ENCODE data around the gene MED25. TPM values are rescaled to one million over a fixed set of nuclear protein-coding genes. Genes with fewer than 3 reads are reported as not detected.

The MED25 gene
- total RNA-seq, 1 donor from 2014 or later: 34.5 TPM

GRCh38 chr19:49837009-49837310 lies 18.9 kb downstream of the MED25 start:
- no peak overlapping the region for H3K4me3 ChIP-seq (ENCODE audit: low read depth, low read length)
- TF ChIP-seq CTCF (IDR thresholded peaks at IDR 0.05; ENCODE audit: insufficient read depth, low read length, poor library complexity, severe bottlenecking): no peak
- no peak for DNase-seq (ENCODE audit: low read depth)
- H3K27me3 ChIP-seq (ENCODE audit: control insufficient read depth, insufficient read depth, low read length): no peaks in the 10 kb centered on the region
- H3K36me3 ChIP-seq (ENCODE audit: control insufficient read depth, insufficient read depth, low read length): peaks cover 1% of the 10 kb centered on the region

- H3K27me3 ChIP-seq (ENCODE audit: control insufficient read depth, insufficient read depth, low read length): no peaks in the 10 kb centered on the region
- peaks cover 1% of the 10 kb centered on the region for H3K36me3 ChIP-seq (ENCODE audit: control insufficient read depth, insufficient read depth, low read length)
- no peak for TF ChIP-seq CTCF (IDR thresholded peaks at IDR 0.05; ENCODE audit: insufficient read depth, low read length, poor library complexity, severe bottlenecking)
- H3K4me3 ChIP-seq (ENCODE audit: low read depth, low read length): no peak overlapping the region
- no peak for DNase-seq (ENCODE audit: low read depth)
Observed at GRCh38 chr19:49837425-49837824, 19.3 kb downstream of the MED25 start.

- no peak overlapping the region for H3K4me3 ChIP-seq (ENCODE audit: low read depth, low read length)
- no peak for TF ChIP-seq CTCF (IDR thresholded peaks at IDR 0.05; ENCODE audit: insufficient read depth, low read length, poor library complexity, severe bottlenecking)
- no peak for DNase-seq (ENCODE audit: low read depth)
- no peaks in the 10 kb centered on the region for H3K27me3 ChIP-seq (ENCODE audit: control insufficient read depth, insufficient read depth, low read length)
- peaks cover 1% of the 10 kb centered on the region for H3K36me3 ChIP-seq (ENCODE audit: control insufficient read depth, insufficient read depth, low read length)
Observed at GRCh38 chr19:49838885-49839588, 20.9 kb downstream of the MED25 start.

- Histone ChIP-seq H3K36me3 (ENCODE audit: control insufficient read depth, insufficient read depth, low read length) (no peaks in the 10 kb centered on the region), H3K4me3 (ENCODE audit: low read depth, low read length) (no peak overlapping the region), H3K27me3 (ENCODE audit: control insufficient read depth, insufficient read depth, low read length) (no peaks in the 10 kb centered on the region)
- TF ChIP-seq CTCF (IDR thresholded peaks at IDR 0.05; ENCODE audit: insufficient read depth, low read length, poor library complexity, severe bottlenecking): no peak
- DNase-seq (ENCODE audit: low read depth): no peak
Observed at GRCh38 chr19:49839713-49840112, 21.6 kb downstream of the MED25 start.

- H3K36me3 ChIP-seq (ENCODE audit: control insufficient read depth, insufficient read depth, low read length): no peaks in the 10 kb centered on the region
- TF ChIP-seq CTCF (IDR thresholded peaks at IDR 0.05; ENCODE audit: insufficient read depth, low read length, poor library complexity, severe bottlenecking): no peak
- H3K4me3 ChIP-seq (ENCODE audit: low read depth, low read length): no peak overlapping the region
- H3K27me3 ChIP-seq (ENCODE audit: control insufficient read depth, insufficient read depth, low read length): no peaks in the 10 kb centered on the region
- DNase-seq (ENCODE audit: low read depth): no peak
Observed at GRCh38 chr19:49840321-49840720, 22.2 kb downstream of the MED25 start.

GRCh38 chr19:49840736-49841249 lies 22.7 kb downstream of the MED25 start:
- DNase-seq (ENCODE audit: low read depth): no peak
- H3K4me3 ChIP-seq (ENCODE audit: low read depth, low read length): no peak overlapping the region
- TF ChIP-seq CTCF (IDR thresholded peaks at IDR 0.05; ENCODE audit: insufficient read depth, low read length, poor library complexity, severe bottlenecking): no peak
- no peaks in the 10 kb centered on the region for H3K36me3 ChIP-seq (ENCODE audit: control insufficient read depth, insufficient read depth, low read length)
- H3K27me3 ChIP-seq (ENCODE audit: control insufficient read depth, insufficient read depth, low read length): no peaks in the 10 kb centered on the region

All from kidney epithelial cell (primary cell).